Rectal smooth muscle tissue (tissue), 1 donor: ENCODE measurements around the gene ARMC2.

Experiments used
- H3K27ac ChIP-seq: one replicate; pipeline ENCODE4 v1.7.0; 2013; ENCODE audit warnings: low read depth, low read length, inconsistent platforms
- H3K27me3 ChIP-seq: one replicate; pipeline ENCODE4 v1.7.0; 2013; ENCODE audit warnings: low read length; ENCODE audit not compliant: control insufficient read depth, insufficient read depth
- H3K36me3 ChIP-seq: one replicate; pipeline ENCODE4 v1.7.0; 2013; ENCODE audit warnings: low read length; ENCODE audit not compliant: control insufficient read depth, insufficient read depth
- H3K4me1 ChIP-seq: one replicate; pipeline ENCODE4 v1.7.0; 2013; ENCODE audit warnings: low read length; ENCODE audit not compliant: control insufficient read depth, insufficient read depth
- H3K4me3 ChIP-seq: one replicate; pipeline ENCODE4 v1.7.0; 2013; ENCODE audit warnings: low read length
- H3K9ac ChIP-seq: one replicate; pipeline ENCODE4 v1.7.0; 2013; ENCODE audit warnings: low read length

The ARMC2 gene, protein sequence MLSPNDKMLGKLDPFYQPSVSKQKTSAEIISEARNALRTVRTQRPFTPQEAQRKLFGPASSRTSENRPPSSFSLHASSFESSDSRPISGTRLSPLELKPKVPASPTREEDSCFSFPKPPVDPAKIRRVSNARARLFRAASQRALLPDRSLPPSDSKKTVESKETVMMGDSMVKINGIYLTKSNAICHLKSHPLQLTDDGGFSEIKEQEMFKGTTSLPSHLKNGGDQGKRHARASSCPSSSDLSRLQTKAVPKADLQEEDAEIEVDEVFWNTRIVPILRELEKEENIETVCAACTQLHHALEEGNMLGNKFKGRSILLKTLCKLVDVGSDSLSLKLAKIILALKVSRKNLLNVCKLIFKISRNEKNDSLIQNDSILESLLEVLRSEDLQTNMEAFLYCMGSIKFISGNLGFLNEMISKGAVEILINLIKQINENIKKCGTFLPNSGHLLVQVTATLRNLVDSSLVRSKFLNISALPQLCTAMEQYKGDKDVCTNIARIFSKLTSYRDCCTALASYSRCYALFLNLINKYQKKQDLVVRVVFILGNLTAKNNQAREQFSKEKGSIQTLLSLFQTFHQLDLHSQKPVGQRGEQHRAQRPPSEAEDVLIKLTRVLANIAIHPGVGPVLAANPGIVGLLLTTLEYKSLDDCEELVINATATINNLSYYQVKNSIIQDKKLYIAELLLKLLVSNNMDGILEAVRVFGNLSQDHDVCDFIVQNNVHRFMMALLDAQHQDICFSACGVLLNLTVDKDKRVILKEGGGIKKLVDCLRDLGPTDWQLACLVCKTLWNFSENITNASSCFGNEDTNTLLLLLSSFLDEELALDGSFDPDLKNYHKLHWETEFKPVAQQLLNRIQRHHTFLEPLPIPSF

DNA sequence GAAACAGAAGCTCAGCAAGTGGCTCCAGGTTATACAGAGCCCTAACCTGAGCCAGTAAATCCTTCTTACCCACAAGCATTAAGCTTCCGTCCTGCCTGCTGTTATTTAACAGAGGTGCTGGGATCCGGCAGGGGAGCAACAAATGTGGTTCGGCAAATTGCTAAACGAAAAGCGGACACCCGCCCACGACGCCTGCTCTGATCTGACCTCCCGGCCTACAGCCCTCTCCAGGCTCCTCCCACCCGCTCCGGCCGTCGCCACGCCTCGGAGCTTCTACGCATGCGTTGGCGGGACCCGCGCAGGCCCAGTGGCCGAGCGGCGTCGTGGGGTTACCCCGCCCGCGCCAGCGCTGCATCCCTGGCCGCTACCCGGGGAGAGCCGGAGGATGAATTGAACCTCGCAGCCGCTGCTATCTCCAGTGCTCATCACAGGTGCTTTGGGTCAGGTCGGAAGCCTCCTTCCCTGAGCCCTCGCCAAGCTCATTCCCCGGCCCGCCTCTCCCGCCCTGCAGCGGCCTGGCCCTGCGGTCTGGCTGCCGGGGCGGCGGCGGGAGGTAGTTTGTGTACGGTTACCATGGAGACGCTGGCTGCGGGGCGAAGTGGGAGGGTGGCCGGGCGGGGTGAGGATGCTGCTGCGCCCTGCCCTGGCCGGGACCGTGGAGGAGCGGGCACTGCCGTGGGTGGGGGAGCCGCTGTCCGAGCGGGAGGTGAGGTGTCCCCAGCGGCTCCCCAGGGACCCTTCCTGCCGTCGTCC lies at the start of gene ARMC2:
ARMC2 (plus strand) TSS at position 307 of the 753 bp plus-strand sequence. CDS start 5,846 bp downstream, outside the sequence.
- Histone ChIP-seq H3K27me3 (no peaks in the 10 kb centered on the region), H3K9ac (peak within 1 kb of the TSS; percentile 55), H3K4me1 (peaks cover 3% of the 10 kb centered on the region)

GRCh38 chr6:108798670-108799353 lies 49.4 kb upstream of the ARMC2 start:
- no peak overlapping the region for H3K27ac ChIP-seq
- no peaks in the 10 kb centered on the region for H3K27me3 ChIP-seq
- H3K9ac ChIP-seq, result no peak overlapping the region
- no peaks in the 10 kb centered on the region for H3K36me3 ChIP-seq
- H3K4me3 ChIP-seq, result no peak overlapping the region
- no peaks in the 10 kb centered on the region for H3K4me1 ChIP-seq

More for the DNA sequence above, at the start of gene ARMC2:
- peak within 1 kb of the TSS; percentile 86 for H3K4me3 ChIP-seq
- H3K36me3 ChIP-seq, result no peaks in the 10 kb centered on the region
- H3K27ac ChIP-seq, result peak within 1 kb of the TSS; percentile 72

DNA sequence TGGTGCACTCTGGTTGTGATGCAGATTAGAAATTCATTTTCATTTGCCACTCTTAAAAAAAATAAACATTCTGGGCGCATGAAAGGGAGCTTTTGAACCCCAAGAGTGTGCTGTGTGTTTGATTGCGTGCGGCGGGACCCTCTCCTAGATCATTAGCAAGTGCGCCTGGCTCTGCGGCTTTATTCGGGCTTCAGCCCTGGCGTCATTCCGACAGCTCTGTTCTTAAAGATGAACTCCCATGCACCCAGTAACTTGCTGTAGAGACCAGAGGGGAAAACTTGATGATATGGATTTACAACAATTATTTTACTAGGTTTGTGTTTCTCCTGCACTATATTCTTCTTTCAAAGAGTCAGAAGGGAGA lies 48.9 kb upstream of the ARMC2 start:
- no peaks in the 10 kb centered on the region for H3K27me3 ChIP-seq
- no peak overlapping the region for H3K9ac ChIP-seq
- H3K4me1 ChIP-seq, result no peaks in the 10 kb centered on the region
- H3K4me3 ChIP-seq, result no peak overlapping the region
- H3K27ac ChIP-seq, result no peak overlapping the region
- no peaks in the 10 kb centered on the region for H3K36me3 ChIP-seq

- Histone ChIP-seq H3K4me1 (no peaks in the 10 kb centered on the region), H3K27ac (no peak overlapping the region), H3K4me3 (no peak overlapping the region), H3K9ac (no peak overlapping the region), H3K27me3 (no peaks in the 10 kb centered on the region), H3K36me3 (no peaks in the 10 kb centered on the region)
Observed at GRCh38 chr6:108799791-108800190, 48.4 kb upstream of the ARMC2 start.

GRCh38 chr6:108800427-108800864 lies 47.8 kb upstream of the ARMC2 start:
- H3K27me3 ChIP-seq, result no peaks in the 10 kb centered on the region
- no peak overlapping the region for H3K27ac ChIP-seq
- H3K4me3 ChIP-seq, result no peak overlapping the region
- H3K36me3 ChIP-seq, result no peaks in the 10 kb centered on the region
- H3K9ac ChIP-seq, result no peak overlapping the region
- H3K4me1 ChIP-seq, result no peaks in the 10 kb centered on the region

DNA sequence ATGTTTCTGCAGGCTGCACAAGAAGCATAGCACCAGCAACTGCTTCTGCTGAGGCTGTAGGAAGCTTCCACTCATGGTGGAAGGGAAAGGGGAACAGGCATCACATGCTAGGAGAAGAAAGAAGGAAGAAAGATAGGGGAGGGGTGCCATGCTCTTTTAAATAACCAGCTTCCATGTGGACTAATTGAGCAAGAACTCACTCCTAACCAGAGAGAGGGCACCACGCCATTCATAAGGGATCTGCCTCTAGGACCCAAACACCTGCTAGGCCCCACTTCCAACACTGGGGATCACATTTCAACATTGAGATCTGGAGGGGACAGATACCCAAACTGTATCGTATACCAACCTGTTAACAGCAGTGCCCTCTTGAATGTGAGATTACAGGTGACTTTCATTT lies 46.9 kb upstream of the ARMC2 start:
- Histone ChIP-seq H3K27me3 (no peaks in the 10 kb centered on the region), H3K4me1 (no peaks in the 10 kb centered on the region), H3K27ac (no peak overlapping the region)

DNA sequence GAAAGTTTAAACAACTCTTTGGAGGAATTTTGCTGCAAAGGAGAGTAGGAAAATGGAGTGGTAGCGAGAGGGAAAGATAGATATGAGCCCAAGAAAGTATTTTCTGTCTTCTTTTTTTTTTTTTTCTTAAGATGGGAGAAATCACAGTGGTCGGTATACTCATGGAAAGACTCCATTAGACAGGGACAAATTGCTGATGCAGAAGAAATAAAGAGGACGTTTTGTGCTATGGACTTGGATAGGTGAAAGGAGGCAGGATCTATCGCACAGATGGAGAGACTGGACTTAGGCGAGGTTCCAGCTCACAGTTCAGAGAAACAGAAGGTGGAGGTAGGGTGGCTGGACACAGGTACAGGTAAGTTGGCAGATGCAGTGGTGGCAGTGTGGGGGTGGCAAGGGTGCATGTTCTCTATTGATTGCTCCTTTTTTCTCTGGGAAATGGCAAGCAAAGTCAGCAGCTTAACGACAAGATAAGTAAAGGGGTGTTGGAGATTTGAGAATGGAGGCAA lies 44.2 kb upstream of the ARMC2 start:
- Histone ChIP-seq H3K36me3 (no peaks in the 10 kb centered on the region), H3K4me3 (no peak overlapping the region), H3K9ac (no peak overlapping the region), H3K27me3 (no peaks in the 10 kb centered on the region), H3K4me1 (no peaks in the 10 kb centered on the region), H3K27ac (no peak overlapping the region)

More for the DNA sequence above, 46.9 kb upstream of the ARMC2 start:
- no peaks in the 10 kb centered on the region for H3K36me3 ChIP-seq
- H3K4me3 ChIP-seq, result no peak overlapping the region
- no peak overlapping the region for H3K9ac ChIP-seq

DNA sequence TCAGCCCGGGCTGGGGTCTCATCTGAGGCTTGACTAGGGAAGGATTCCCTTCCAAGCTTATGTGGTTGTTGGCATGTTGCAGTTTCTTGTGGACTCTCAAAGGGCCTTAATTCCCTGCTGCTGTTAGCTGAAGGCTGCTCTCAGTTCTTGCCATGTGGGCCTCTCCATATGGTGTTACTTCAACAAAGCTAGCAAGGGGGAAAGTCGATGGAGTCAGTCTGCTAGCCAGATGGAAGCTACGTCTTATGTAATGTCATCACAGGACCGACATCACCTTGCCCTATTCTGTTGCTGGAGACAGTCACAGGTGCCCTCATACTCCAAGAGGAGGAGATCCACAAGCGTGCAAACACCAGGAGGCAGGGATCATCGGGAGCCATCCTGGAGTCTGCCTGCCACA lies 43.3 kb upstream of the ARMC2 start:
- no peaks in the 10 kb centered on the region for H3K36me3 ChIP-seq
- H3K9ac ChIP-seq, result no peak overlapping the region

GRCh38 chr6:108805611-108806167 lies 42.5 kb upstream of the ARMC2 start:
- Histone ChIP-seq H3K9ac (no peak overlapping the region), H3K4me1 (no peaks in the 10 kb centered on the region), H3K27me3 (no peaks in the 10 kb centered on the region), H3K27ac (no peak overlapping the region), H3K36me3 (no peaks in the 10 kb centered on the region), H3K4me3 (no peak overlapping the region)

More for the DNA sequence above, 43.3 kb upstream of the ARMC2 start:
- Histone ChIP-seq H3K27ac (no peak overlapping the region), H3K27me3 (no peaks in the 10 kb centered on the region), H3K4me3 (no peak overlapping the region), H3K4me1 (no peaks in the 10 kb centered on the region)

DNA sequence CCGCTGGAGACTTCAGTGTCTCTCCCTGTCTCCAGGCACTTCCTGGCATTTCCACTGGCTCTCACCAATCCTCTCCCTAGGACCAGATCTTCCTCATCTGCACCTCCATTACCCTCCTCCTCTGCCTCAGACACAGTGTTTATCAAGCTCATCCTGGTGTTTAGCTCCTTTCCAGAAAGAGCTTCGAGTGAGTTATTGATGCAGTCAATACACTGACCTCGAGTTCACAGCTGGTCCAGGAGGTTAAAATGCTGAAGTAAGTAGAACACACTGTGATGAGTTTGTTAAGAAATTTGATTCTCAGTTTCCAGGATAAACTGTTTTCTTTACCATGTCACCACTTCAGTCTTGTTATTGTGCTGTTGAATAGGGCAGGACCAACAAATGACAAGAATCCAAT lies 42.1 kb upstream of the ARMC2 start:
- Histone ChIP-seq H3K36me3 (no peaks in the 10 kb centered on the region), H3K27me3 (no peaks in the 10 kb centered on the region), H3K4me3 (no peak overlapping the region), H3K4me1 (no peaks in the 10 kb centered on the region), H3K27ac (no peak overlapping the region), H3K9ac (no peak overlapping the region)

DNA sequence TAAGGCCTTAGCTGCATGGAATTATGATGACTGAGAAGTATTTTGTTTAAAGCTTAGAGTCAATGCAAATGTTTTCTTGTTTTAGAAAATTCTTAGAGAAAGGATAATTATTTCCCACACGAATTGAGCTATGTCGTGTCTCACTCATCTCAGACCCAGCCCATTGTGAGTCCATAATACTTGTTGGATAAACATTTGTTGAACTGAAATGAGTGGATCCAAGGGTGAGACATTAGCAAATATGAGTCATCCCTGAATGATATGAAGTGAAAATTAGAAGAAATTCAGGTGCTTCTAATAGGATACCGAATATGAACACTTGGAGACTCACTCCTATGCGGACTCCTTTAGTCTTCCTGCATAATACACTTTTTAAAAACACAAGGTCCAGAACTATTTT lies 41.6 kb upstream of the ARMC2 start:
- H3K4me1 ChIP-seq, result no peaks in the 10 kb centered on the region
- no peak overlapping the region for H3K9ac ChIP-seq
- no peak overlapping the region for H3K27ac ChIP-seq
- no peak overlapping the region for H3K4me3 ChIP-seq
- no peaks in the 10 kb centered on the region for H3K36me3 ChIP-seq
- no peaks in the 10 kb centered on the region for H3K27me3 ChIP-seq
